ENCODE results near the gene OR4B1. TPM values are rescaled to one million over a fixed set of nuclear protein-coding genes. Genes with fewer than 3 reads are reported as not detected.

OR4B1 gene
- total RNA-seq, 1 donor from 2014 or later = not detected

DNA sequence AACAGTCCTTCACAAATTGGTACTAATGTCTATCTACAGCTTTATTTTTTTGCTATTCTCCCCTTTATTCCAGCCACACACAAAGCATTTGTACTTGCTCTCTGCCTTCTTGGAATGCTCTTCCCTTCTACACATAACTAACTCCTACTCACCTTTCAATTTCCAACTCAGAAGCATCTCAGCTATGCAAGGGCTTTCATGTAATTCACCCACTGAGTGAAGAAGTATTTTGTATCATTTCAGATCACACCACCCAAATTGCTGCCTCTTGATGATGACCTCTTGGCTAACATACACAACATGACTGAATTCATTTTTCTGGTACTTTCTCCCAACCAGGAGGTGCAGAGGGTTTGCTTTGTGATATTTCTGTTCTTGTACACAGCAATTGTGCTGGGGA, 28.2 kb downstream of the OR4B1 start, which contains the start of gene OR4X2:
OR4X2 (plus strand) TSS at position 301 of the 400 bp plus-strand sequence; CDS start at position 301, 0 bp downstream.
- DNase-seq (ENCODE audit: low spot score) = no peak
- ATAC-seq = no peak
- intact Hi-C loops (cut with DNase I) = no loop called here

DNA sequence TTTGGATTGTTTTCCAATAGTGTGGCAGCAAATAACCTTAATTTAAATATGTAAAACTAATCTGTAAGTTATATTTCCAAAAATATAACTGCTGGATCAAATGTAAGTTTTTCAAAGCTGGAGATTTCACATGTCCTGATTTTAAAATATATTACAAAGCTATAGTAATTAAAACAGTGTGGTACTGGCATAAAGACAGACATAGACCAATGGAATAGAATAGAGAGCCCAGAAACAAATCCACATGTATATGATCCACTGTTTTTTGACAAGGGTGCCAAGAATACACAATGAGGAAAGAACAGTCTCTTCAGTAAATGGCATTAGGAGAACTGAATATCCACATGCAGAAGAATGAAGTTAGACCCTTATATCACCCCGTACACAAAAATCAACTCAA, 32.3 kb downstream of the OR4B1 start:
- no peak for DNase-seq (ENCODE audit: low spot score)
- intact Hi-C loops (cut with DNase I) = no loop called here
- ATAC-seq = no peak

DNA sequence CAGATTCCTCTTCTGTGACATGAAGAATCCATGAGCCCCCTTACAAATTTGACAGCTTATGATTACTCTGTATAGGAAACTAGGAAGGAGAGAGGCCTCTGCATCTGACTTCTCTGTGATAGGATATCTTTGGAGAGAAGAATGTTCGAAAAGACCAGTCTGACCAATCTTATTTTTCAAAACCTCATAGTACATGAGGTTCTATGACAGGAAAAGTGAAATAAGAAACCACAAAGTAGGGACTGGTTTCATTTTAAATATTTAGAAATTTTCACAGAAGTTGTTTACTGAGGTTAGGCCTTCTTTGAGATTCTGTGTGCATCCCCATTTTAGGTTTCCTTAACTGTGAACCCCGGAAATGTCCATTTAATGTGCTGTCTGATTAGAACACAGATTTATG, 45.0 kb downstream of the OR4B1 start:
- no peak for ATAC-seq
- intact Hi-C loops (cut with DNase I) = no loop called here
- DNase-seq (ENCODE audit: low spot score) = no peak

DNA sequence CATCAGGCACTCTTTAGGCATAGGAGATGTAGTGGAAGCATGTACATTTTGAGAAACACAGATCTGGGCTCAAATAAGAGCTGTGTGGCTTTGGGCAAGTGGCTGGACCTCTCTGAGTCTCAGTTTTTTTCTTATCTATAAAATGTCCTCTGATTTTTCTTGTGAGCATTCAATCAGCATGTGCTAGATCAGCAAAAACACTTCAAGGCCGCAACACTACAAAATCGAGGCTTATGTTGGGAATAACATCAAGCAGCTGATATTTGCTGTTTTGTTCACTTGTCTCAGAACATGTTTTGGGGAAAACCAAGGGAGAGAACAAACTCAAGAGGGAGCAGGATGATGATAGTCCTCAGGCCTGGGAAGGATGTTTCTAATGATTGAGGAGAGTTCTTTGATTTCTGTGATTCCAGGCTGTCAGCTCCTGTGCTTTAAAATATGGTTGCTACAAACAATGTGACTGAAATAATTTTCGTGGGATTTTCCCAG, 46.9 kb downstream of the OR4B1 start, which contains the start of gene OR4X1:
OR4X1 (plus strand) TSS at position 439 of the 489 bp plus-strand sequence; CDS start at position 439, 0 bp downstream.
- no peak for DNase-seq (ENCODE audit: low spot score)
- intact Hi-C loops (cut with DNase I) = no loop called here

More for the DNA sequence above, 46.9 kb downstream of the OR4B1 start, which contains the start of gene OR4X1:
- no peak for ATAC-seq

Other genes starting within 250 kb of the OR4B1 start
- 35.1 TPM for gene PTPRJ, start 236.3 kb upstream of the OR4B1 start, total RNA-seq
- not detected for gene OR4X2, start 28.3 kb downstream of the OR4B1 start, total RNA-seq
- not detected for gene OR4X1, start 47.1 kb downstream of the OR4B1 start, total RNA-seq
- gene OR4S1, start 89.4 kb downstream of the OR4B1 start, total RNA-seq = not detected
- gene OR4C3, start 108.1 kb downstream of the OR4B1 start, total RNA-seq = not detected
- gene OR4C5, start 149.7 kb downstream of the OR4B1 start, total RNA-seq = not detected

Measured in sciatic nerve (tissue), 2 donors.